ENCODE results near the gene ANGPTL4.
A peak's percentile ranks its signal among the peaks of the same experiment; 100 is the strongest.
"Not testable (repeated sequence)": the region's sequence is repeated elsewhere in the genome, so short reads cannot be mapped to it uniquely, and the experiment has no call there.

ANGPTL4 gene

GRCh38 chr19:8404391-8405151, 40.6 kb downstream of the ANGPTL4 start:
- 97% methylated on average over 18 of the region's 18 CpGs for WGBS
- H4K91ac ChIP-seq (ENCODE audit: low read length): no peak overlapping the region
- H2BK12ac ChIP-seq (ENCODE audit: low read length in 2 of 2): no peak overlapping the region
- H3K4me3 ChIP-seq (ENCODE audit: insufficient read depth in 1 of 2, low read depth in 1 of 2, low read length in 2 of 2): no peak overlapping the region
- no peak overlapping the region for H3K23ac ChIP-seq (ENCODE audit: low read length in 2 of 2)
- H3K27me3 ChIP-seq (ENCODE audit: control insufficient read depth in 1 of 2, insufficient read depth in 1 of 2, low read length in 2 of 2): no peaks in the 10 kb centered on the region
- H3K4ac ChIP-seq (ENCODE audit: low read depth in 1 of 2, low read length in 2 of 2): no peak overlapping the region
- H2BK5ac ChIP-seq (ENCODE audit: low read depth, low read length, poor library complexity, severe bottlenecking): no peak overlapping the region
- no peak overlapping the region for H2BK120ac ChIP-seq (ENCODE audit: low read depth, low read length)
- no peak overlapping the region for H3K9ac ChIP-seq (ENCODE audit: low read length)
- H3K36me3 ChIP-seq (ENCODE audit: control insufficient read depth in 1 of 2, insufficient read depth in 2 of 2, low read depth in 1 of 2, low read length in 2 of 2): peaks cover 40 to 49% of the 10 kb centered on the region in 2 experiments
- no peaks in the 10 kb centered on the region for H3K9me3 ChIP-seq (ENCODE audit: control insufficient read depth, low read length)
- no peak overlapping the region for H2AK5ac ChIP-seq (ENCODE audit: low read length, severe bottlenecking)
- H3K27ac ChIP-seq (ENCODE audit: low read length, poor library complexity, severe bottlenecking): no peak overlapping the region
- peaks cover 3% of the 10 kb centered on the region for H3K4me1 ChIP-seq (ENCODE audit: control insufficient read depth, insufficient read depth, low read depth, low read length)
- peaks cover 34% of the 10 kb centered on the region for H3K79me1 ChIP-seq (replicated peaks; ENCODE audit: low read length, poor library complexity, severe bottlenecking)
- no peak overlapping the region for H3K18ac ChIP-seq (ENCODE audit: low read depth in 1 of 2, low read length in 2 of 2)
- no peak overlapping the region for H3K4me2 ChIP-seq (ENCODE audit: low read length, poor library complexity, severe bottlenecking)
- no peak overlapping the region for H2AFZ ChIP-seq (ENCODE audit: low read depth, low read length)
- H2BK15ac ChIP-seq (ENCODE audit: low read depth, poor library complexity, severe bottlenecking): no peak overlapping the region
- H3K14ac ChIP-seq (ENCODE audit: low read length in 2 of 2): no peak overlapping the region
- no peak for DNase-seq
- H4K8ac ChIP-seq (ENCODE audit: low read length): no peak overlapping the region

- not testable (repeated sequence) for H3K79me1 ChIP-seq (replicated peaks; ENCODE audit: low read length, poor library complexity, severe bottlenecking); H2BK120ac ChIP-seq (ENCODE audit: low read depth, low read length); H4K8ac ChIP-seq (ENCODE audit: low read length); H2BK12ac ChIP-seq (ENCODE audit: low read length in 2 of 2); H3K9ac ChIP-seq (ENCODE audit: low read length); H2AK5ac ChIP-seq (ENCODE audit: low read length, severe bottlenecking); H3K4me2 ChIP-seq (ENCODE audit: low read length, poor library complexity, severe bottlenecking); H2BK15ac ChIP-seq (ENCODE audit: low read depth, poor library complexity, severe bottlenecking); H3K9me3 ChIP-seq (ENCODE audit: control insufficient read depth, low read length); H3K4me1 ChIP-seq (ENCODE audit: control insufficient read depth, insufficient read depth, low read depth, low read length); H3K4ac ChIP-seq (ENCODE audit: low read depth in 1 of 2, low read length in 2 of 2); H4K91ac ChIP-seq (ENCODE audit: low read length); H2BK5ac ChIP-seq (ENCODE audit: low read depth, low read length, poor library complexity, severe bottlenecking); H3K14ac ChIP-seq (ENCODE audit: low read length in 2 of 2); H2AFZ ChIP-seq (ENCODE audit: low read depth, low read length); H3K23ac ChIP-seq (ENCODE audit: low read length in 2 of 2); H3K27me3 ChIP-seq (ENCODE audit: control insufficient read depth in 1 of 2, insufficient read depth in 1 of 2, low read length in 2 of 2); H3K36me3 ChIP-seq (ENCODE audit: control insufficient read depth in 1 of 2, insufficient read depth in 2 of 2, low read depth in 1 of 2, low read length in 2 of 2); H3K27ac ChIP-seq (ENCODE audit: low read length, poor library complexity, severe bottlenecking); H3K4me3 ChIP-seq (ENCODE audit: insufficient read depth in 1 of 2, low read depth in 1 of 2, low read length in 2 of 2); H3K18ac ChIP-seq (ENCODE audit: low read depth in 1 of 2, low read length in 2 of 2); DNase-seq
- 92% methylated on average over 13 of the region's 13 CpGs for WGBS
Measured at GRCh38 chr19:8410718-8411117, 46.8 kb downstream of the ANGPTL4 start.

GRCh38 chr19:8412783-8413628, 49.1 kb downstream of the ANGPTL4 start, which contains the start of gene MARCHF2:
Gene MARCHF2 (plus strand): TSS chr19:8413305. CDS start chr19:8421841, 8,536 bp downstream.
- H3K4me1 ChIP-seq (ENCODE audit: control insufficient read depth, insufficient read depth, low read depth, low read length): peaks cover 9% of the 10 kb centered on the region
- WGBS: 7% methylated on average over 66 of the region's 89 CpGs
- H4K91ac ChIP-seq (ENCODE audit: low read length): no peak within 1 kb of the TSS
- peak within 1 kb of the TSS; percentile 86 to 91 for H3K4me3 ChIP-seq (ENCODE audit: insufficient read depth in 1 of 2, low read depth in 1 of 2, low read length in 2 of 2)
- no peak within 1 kb of the TSS for H3K18ac ChIP-seq (ENCODE audit: low read depth in 1 of 2, low read length in 2 of 2)
- DNase-seq: peak; percentile 95
- H3K23ac ChIP-seq (ENCODE audit: low read length in 2 of 2): no peak within 1 kb of the TSS
- H3K9ac ChIP-seq (ENCODE audit: low read length): peak within 1 kb of the TSS; percentile 83
- no peak within 1 kb of the TSS for H2BK5ac ChIP-seq (ENCODE audit: low read depth, low read length, poor library complexity, severe bottlenecking)
- H3K79me1 ChIP-seq (replicated peaks; ENCODE audit: low read length, poor library complexity, severe bottlenecking): peaks cover 7% of the 10 kb centered on the region
- H3K27me3 ChIP-seq (ENCODE audit: control insufficient read depth in 1 of 2, insufficient read depth in 1 of 2, low read length in 2 of 2): no peaks in the 10 kb centered on the region
- peak within 1 kb of the TSS in 1 of 2 experiments; percentile 90 for H3K14ac ChIP-seq (ENCODE audit: low read length in 2 of 2)
- H4K8ac ChIP-seq (ENCODE audit: low read length): peak within 1 kb of the TSS; percentile 69
- no peak within 1 kb of the TSS for H2BK120ac ChIP-seq (ENCODE audit: low read depth, low read length)
- H2AFZ ChIP-seq (ENCODE audit: low read depth, low read length): peak within 1 kb of the TSS; percentile 78
- peak within 1 kb of the TSS in 1 of 2 experiments; percentile 21 for H2BK12ac ChIP-seq (ENCODE audit: low read length in 2 of 2)
- no peak within 1 kb of the TSS for H2AK5ac ChIP-seq (ENCODE audit: low read length, severe bottlenecking)
- H2BK15ac ChIP-seq (ENCODE audit: low read depth, poor library complexity, severe bottlenecking): no peak within 1 kb of the TSS
- no peaks in the 10 kb centered on the region for H3K36me3 ChIP-seq (ENCODE audit: control insufficient read depth in 1 of 2, insufficient read depth in 2 of 2, low read depth in 1 of 2, low read length in 2 of 2)
- peak within 1 kb of the TSS; percentile 74 for H3K4me2 ChIP-seq (ENCODE audit: low read length, poor library complexity, severe bottlenecking)
- peak within 1 kb of the TSS in 1 of 2 experiments; percentile 40 for H3K4ac ChIP-seq (ENCODE audit: low read depth in 1 of 2, low read length in 2 of 2)
- H3K9me3 ChIP-seq (ENCODE audit: control insufficient read depth, low read length): no peaks in the 10 kb centered on the region
- no peak within 1 kb of the TSS for H3K27ac ChIP-seq (ENCODE audit: low read length, poor library complexity, severe bottlenecking)

GRCh38 chr19:8413629-8413995, 49.7 kb downstream of the ANGPTL4 start:
- H2AFZ ChIP-seq (ENCODE audit: low read depth, low read length): peak overlapping the region; percentile 78
- no peak overlapping the region for H3K23ac ChIP-seq (ENCODE audit: low read length in 2 of 2)
- no peak overlapping the region for H2BK15ac ChIP-seq (ENCODE audit: low read depth, poor library complexity, severe bottlenecking)
- no peak overlapping the region for H2BK120ac ChIP-seq (ENCODE audit: low read depth, low read length)
- no peak for DNase-seq
- H3K9ac ChIP-seq (ENCODE audit: low read length): peak overlapping the region; percentile 83
- H3K79me1 ChIP-seq (replicated peaks; ENCODE audit: low read length, poor library complexity, severe bottlenecking): peaks cover 7% of the 10 kb centered on the region
- H3K18ac ChIP-seq (ENCODE audit: low read depth in 1 of 2, low read length in 2 of 2): no peak overlapping the region
- H2BK12ac ChIP-seq (ENCODE audit: low read length in 2 of 2): peak overlapping the region in 1 of 2 experiments; percentile 21
- peak overlapping the region; percentile 74 for H3K4me2 ChIP-seq (ENCODE audit: low read length, poor library complexity, severe bottlenecking)
- H4K8ac ChIP-seq (ENCODE audit: low read length): no peak overlapping the region
- peak overlapping the region; percentile 86 to 91 for H3K4me3 ChIP-seq (ENCODE audit: insufficient read depth in 1 of 2, low read depth in 1 of 2, low read length in 2 of 2)
- peaks cover 11% of the 10 kb centered on the region for H3K4me1 ChIP-seq (ENCODE audit: control insufficient read depth, insufficient read depth, low read depth, low read length)
- H3K9me3 ChIP-seq (ENCODE audit: control insufficient read depth, low read length): no peaks in the 10 kb centered on the region
- H3K4ac ChIP-seq (ENCODE audit: low read depth in 1 of 2, low read length in 2 of 2): peak overlapping the region in 1 of 2 experiments; percentile 40
- H2AK5ac ChIP-seq (ENCODE audit: low read length, severe bottlenecking): no peak overlapping the region
- H2BK5ac ChIP-seq (ENCODE audit: low read depth, low read length, poor library complexity, severe bottlenecking): no peak overlapping the region
- no peak overlapping the region for H3K14ac ChIP-seq (ENCODE audit: low read length in 2 of 2)
- no peak overlapping the region for H3K27ac ChIP-seq (ENCODE audit: low read length, poor library complexity, severe bottlenecking)
- no peaks in the 10 kb centered on the region for H3K36me3 ChIP-seq (ENCODE audit: control insufficient read depth in 1 of 2, insufficient read depth in 2 of 2, low read depth in 1 of 2, low read length in 2 of 2)
- no peak overlapping the region for H4K91ac ChIP-seq (ENCODE audit: low read length)
- no peaks in the 10 kb centered on the region for H3K27me3 ChIP-seq (ENCODE audit: control insufficient read depth in 1 of 2, insufficient read depth in 1 of 2, low read length in 2 of 2)
- WGBS: 62% methylated on average over 1 of the region's 3 CpGs

Data from mesenchymal stem cell (in vitro differentiated cells and primary cell).